ENCODE results near the gene STIP1. TPM values are rescaled to one million over a fixed set of nuclear protein-coding genes. Genes with fewer than 3 reads are reported as not detected.

STIP1 gene
- total and polyA plus RNA-seq, 10 of the 15 experiments (the other 5 are each of a cell fraction or from before 2014, with no cell fraction given) = 25.2 to 291 (median 191) TPM

DNA sequence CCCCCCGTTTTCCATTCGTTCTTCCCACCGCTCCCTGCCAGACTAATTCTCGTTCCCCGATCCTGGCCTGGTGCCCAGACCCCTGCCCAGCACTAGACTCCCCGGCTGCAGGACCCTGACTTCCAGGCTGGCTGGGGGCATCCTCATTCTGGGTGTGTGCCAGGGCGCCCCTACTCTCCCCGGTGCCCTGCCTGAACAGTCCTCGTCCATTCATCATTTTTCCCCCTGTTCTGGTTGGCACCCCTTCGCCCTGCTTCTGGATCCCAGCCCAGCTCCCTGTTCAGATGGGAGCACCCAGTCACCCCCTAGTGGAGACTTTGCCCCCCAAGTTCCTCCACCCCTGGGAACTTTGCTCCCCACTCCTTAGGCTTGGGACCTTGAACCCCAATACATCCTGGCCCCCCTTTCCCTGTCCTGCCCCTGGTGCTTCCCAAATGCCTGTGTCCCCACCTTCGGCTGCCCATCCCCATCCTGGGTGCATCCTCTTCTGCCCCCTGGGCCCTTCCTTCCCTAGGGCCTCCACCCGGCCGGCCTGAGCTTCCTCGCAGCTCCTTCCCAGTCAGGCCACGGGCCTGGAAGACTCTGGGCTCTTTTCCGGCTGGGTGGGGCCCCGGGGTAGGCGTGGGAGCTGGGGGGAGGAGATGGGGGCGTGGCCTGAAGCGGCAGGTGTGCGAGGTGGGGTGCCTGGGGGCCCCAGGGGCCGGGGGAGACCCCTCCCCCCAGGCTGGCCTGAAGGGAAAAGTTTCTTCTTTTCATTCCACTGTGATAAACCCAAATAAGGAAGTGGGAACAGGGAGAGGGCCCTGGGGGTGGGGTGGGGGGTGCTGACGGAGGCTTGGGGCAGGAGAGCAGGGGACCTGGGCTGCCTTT is 66.3 kb downstream of the STIP1 start (continued):
- no peak for TF ChIP-seq TBL1XR1 (IDR thresholded peaks at IDR 0.05; ENCODE audit: low read depth, low read length)
- no peak for TF ChIP-seq CBFB (IDR thresholded peaks at IDR 0.05; ENCODE audit: low read depth)
- TF ChIP-seq SREBF1 (IDR thresholded peaks at IDR 0.05; ENCODE audit: low read length) = no peak
- TF ChIP-seq FOS (IDR thresholded peaks at IDR 0.05; ENCODE audit: borderline replicate concordance, extremely low read depth, insufficient read length) = no peak
- no peak for TF ChIP-seq DPF2 (IDR thresholded peaks at IDR 0.05)

DNA sequence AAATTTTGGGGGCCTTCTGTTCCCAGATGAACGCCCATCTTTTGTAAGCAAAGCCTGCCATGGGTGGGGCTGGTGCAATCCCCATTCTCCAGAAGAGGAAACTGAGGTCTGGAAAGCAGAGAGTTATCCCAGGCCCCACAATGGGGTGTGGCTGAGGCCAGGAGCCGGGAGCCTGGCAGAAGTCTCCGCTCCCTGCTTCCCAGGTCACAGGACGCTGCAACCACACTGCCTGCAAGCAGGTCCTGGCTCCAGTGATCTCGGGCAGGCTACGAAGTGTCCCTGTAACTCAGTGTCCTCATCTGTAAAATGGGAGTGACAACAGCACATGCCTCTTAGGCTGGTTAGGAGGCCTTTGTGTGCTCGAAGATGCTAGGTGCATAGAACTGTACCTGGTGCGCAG is 67.1 kb downstream of the STIP1 start:
- WGBS (ENCODE audit: insufficient coverage, insufficient replicate concordance, low lambda C conversion rate, missing lambda C conversion rate) = 82% methylated on average over 8 of the region's 8 CpGs
- no peak for ATAC-seq
- Histone ChIP-seq H3K4me1 (ENCODE audit: control insufficient read depth, insufficient read depth, low read length) (peaks cover 6% of the 10 kb centered on the region), H3K27ac (ENCODE audit: control insufficient read depth, insufficient read depth) (no peak overlapping the region), H3K4me3 (no peak overlapping the region), H3K27me3 (replicated peaks in 1 of 2; ENCODE audit: control insufficient read depth in 2 of 2, insufficient read depth in 2 of 2, low read length in 1 of 2) (no peaks in the 10 kb centered on the region), H3K9me3 (replicated peaks; ENCODE audit: control insufficient read depth, insufficient read depth, low read length) (no peaks in the 10 kb centered on the region), H3K4me2 (ENCODE audit: control insufficient read depth, insufficient read depth) (0 out of 2 replicates have a peak overlapping the region, but pooled peaks have one; percentile 15), H3K79me2 (ENCODE audit: control insufficient read depth, insufficient read depth, low read length) (no peaks in the 10 kb centered on the region; the same call in 1 of the 2 replicates), H2AFZ (ENCODE audit: control insufficient read depth, low read depth, low read length) (no peak overlapping the region), H3K9ac (ENCODE audit: control insufficient read depth, insufficient read depth, low read length) (no peak overlapping the region), H4K20me1 (ENCODE audit: control insufficient read depth, insufficient read depth) (no peaks in the 10 kb centered on the region), H3K36me3 (ENCODE audit: control insufficient read depth in 2 of 2, insufficient read depth in 2 of 2, low read length in 1 of 2) (no peaks in the 10 kb centered on the region; a peak in 2 of 4 replicates)
- TF ChIP-seq JUND (IDR thresholded peaks at IDR 0.05; ENCODE audit: low read depth, low read length) = no peak
- no peak for TF ChIP-seq BCL11A (IDR thresholded peaks at IDR 0.05; ENCODE audit: low read depth, low read length)
- TF ChIP-seq MXI1 (IDR thresholded peaks at IDR 0.05; ENCODE audit: low read depth, low read length) = no peak
- TF ChIP-seq RB1 (IDR thresholded peaks at IDR 0.05; ENCODE audit: borderline replicate concordance) = no peak
- TF ChIP-seq GABPA (IDR thresholded peaks at IDR 0.05; ENCODE audit: low read depth) = no peak
- TF ChIP-seq CHD4 (IDR thresholded peaks at IDR 0.05) = no peak
- no peak for TF ChIP-seq ZNF24 (IDR thresholded peaks at IDR 0.05)
- TF ChIP-seq, protein P1, sequence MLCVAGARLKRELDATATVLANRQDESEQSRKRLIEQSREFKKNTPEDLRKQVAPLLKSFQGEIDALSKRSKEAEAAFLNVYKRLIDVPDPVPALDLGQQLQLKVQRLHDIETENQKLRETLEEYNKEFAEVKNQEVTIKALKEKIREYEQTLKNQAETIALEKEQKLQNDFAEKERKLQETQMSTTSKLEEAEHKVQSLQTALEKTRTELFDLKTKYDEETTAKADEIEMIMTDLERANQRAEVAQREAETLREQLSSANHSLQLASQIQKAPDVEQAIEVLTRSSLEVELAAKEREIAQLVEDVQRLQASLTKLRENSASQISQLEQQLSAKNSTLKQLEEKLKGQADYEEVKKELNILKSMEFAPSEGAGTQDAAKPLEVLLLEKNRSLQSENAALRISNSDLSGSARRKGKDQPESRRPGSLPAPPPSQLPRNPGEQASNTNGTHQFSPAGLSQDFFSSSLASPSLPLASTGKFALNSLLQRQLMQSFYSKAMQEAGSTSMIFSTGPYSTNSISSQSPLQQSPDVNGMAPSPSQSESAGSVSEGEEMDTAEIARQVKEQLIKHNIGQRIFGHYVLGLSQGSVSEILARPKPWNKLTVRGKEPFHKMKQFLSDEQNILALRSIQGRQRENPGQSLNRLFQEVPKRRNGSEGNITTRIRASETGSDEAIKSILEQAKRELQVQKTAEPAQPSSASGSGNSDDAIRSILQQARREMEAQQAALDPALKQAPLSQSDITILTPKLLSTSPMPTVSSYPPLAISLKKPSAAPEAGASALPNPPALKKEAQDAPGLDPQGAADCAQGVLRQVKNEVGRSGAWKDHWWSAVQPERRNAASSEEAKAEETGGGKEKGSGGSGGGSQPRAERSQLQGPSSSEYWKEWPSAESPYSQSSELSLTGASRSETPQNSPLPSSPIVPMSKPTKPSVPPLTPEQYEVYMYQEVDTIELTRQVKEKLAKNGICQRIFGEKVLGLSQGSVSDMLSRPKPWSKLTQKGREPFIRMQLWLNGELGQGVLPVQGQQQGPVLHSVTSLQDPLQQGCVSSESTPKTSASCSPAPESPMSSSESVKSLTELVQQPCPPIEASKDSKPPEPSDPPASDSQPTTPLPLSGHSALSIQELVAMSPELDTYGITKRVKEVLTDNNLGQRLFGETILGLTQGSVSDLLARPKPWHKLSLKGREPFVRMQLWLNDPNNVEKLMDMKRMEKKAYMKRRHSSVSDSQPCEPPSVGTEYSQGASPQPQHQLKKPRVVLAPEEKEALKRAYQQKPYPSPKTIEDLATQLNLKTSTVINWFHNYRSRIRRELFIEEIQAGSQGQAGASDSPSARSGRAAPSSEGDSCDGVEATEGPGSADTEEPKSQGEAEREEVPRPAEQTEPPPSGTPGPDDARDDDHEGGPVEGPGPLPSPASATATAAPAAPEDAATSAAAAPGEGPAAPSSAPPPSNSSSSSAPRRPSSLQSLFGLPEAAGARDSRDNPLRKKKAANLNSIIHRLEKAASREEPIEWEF (IDR thresholded peaks at IDR 0.05; ENCODE audit: insufficient replicate concordance, low read depth, low read length) = no peak
- TF ChIP-seq FOXM1 (IDR thresholded peaks at IDR 0.05; ENCODE audit: low read depth, low read length) = no peak
- no peak for TF ChIP-seq CHD2 (IDR thresholded peaks at IDR 0.05; ENCODE audit: borderline replicate concordance, low read depth, low read length)
- SMC1A ChIA-PET (ENCODE audit: uncharacterized antibody, unreplicated experiment) = interaction anchor here (1.1 to 1.7 kb wide), 2 partner anchors 47 to 49 kb away, joined by 5 to 15 read pairs; partner anchors contain the start of gene FERMT3
- no peak for DNase-seq (ENCODE audit: low read depth, low spot score)
- POLR2A ChIA-PET = interaction anchor here (1.3 to 1.9 kb wide), 3 partner anchors 18 to 48 kb away, joined by 5 to 10 read pairs (median 6); partner anchors contain the start of gene FERMT3
- CTCF ChIA-PET = interaction anchor here (1.4 to 4.8 kb wide), 5 partner anchors 15 to 68 kb away, joined by 4 to 64 read pairs (median 23); partner anchors contain the start of genes CATSPERZ, FERMT3 and STIP1
- BruUV-seq (replicated peaks) = TSS peak; percentile 64
- intact Hi-C loops (cut with micrococcal nuclease; ENCODE audit: unreplicated experiment) (no loop called here), in situ Hi-C loops (cut with MboI) (no loop called here)
- FAIRE-seq = no peak
- RAD21 ChIA-PET (ENCODE audit: unreplicated experiment) = interaction anchor here (1.3 to 3.1 kb wide), 4 partner anchors 9 to 65 kb away, joined by 3 to 30 read pairs (median 4); partner anchors contain the start of genes FERMT3, PRDX5 and TRMT112

Measured in GM12878 (cell line).